ENCODE results near the gene NBPF4.
A peak's percentile ranks its signal among the peaks of the same experiment; 100 is the strongest.
"Not testable (repeated sequence)": the region's sequence is repeated elsewhere in the genome, so short reads cannot be mapped to it uniquely, and the experiment has no call there.

The NBPF4 gene

DNA sequence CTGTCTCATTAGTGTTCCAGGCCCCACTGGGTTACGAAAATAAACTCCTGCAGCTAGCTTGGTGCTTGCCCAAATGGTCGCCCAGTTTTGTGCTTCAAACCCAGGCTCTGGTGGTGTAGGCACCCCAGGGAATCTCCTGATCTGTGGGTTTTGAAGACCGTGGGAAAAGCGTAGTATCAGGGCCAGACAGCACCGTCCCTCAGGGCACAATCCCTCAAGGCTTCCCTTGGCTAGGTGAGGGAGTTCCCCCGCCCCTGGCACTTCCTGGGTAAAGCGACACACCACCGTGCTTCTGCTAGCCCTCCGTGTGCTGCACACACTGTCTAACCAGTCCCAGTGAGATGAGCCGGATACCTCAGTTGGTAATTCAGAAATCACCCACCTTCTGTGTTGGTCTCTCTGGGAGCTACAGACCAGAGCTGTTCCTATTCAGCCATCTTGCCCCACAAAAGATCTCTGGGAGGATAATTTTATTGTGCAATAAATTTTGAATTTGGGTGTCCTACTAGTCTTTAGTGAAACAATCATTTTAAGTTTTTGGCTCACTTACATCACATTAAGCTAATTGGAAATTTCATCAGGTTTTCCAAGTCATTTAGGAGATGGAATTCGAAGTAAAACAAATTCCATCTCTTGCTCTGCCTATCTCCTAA is 34.3 kb downstream of the NBPF4 start:
- no peak for DNase-seq (ENCODE audit: low read depth, low spot score)

DNA sequence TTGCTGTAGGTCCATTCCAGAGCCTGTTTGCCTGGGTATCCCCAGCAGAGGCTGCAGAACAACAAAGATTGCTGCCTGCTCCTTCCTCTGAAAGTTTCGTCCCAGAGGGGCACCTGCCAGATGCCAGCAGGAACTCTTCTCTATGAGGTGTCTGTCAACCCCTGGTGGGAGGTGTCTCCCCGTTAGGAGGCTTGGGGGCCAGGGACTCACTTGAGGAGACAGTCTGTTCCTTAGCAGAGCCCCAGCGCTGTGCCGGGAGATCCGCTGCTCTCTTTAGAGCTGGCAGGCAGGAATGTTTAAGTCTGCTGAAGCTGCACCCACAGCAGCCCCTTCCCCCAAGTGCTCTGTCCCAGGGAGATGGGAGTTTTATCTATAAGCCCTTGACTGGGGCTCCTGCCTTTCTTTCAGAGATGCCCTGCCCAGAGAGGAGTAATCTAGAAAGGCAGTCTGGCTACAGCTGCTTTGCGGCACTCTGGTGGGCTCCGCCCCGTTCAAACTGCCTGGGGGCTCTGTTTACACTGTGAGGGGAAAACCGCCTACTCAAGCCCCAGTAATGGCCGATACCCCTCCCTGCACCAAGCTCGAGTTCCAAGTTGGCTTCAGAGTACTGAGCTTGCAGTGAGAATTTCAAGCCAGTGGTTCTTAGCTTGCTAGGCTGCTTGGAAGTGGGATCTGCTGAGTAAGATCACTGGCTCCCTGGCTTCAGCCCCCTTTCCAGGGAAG is 35.0 kb downstream of the NBPF4 start:
- no peak for DNase-seq (ENCODE audit: low read depth, low spot score)

DNA sequence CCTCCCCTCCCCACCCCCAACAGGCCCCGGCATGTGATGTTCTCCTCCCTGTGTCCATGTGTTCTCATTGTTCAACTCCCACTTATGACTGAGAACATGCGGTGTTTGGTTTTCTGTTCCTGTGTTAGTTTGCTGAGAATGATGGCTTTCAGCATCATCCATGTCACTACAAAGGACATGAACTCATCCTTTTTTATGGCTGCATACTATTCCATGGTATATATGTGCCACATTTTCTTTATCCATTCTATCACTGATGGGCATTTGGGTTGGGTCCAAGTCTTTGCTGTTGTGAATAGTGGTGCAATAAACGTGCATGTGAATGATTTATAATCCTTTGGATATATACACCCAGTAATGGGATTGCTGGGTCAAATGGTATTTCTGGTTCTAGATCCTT is 40.3 kb downstream of the NBPF4 start:
- not testable (repeated sequence) for DNase-seq (ENCODE audit: low read depth, low spot score)

DNA sequence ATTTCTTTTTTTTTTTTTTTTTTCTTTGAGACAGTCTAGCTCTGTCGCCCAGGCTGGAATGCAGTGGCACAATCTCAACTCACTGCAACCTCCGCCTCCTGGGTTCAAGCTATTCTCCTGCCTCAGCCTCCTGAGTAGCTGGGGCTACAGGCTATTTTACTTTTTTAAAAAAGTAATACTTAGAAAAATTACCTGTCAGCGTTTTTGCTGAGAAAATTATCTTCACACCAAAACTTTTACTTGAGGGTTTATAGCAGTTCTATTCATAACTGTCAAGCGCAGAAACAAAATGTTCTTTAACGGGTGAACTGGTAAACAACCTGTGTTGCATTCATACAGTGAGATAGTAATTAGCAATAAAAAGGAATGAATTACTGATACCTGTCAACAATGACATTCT is 42.2 kb downstream of the NBPF4 start:
- no peak for DNase-seq (ENCODE audit: low read depth, low spot score)

DNA sequence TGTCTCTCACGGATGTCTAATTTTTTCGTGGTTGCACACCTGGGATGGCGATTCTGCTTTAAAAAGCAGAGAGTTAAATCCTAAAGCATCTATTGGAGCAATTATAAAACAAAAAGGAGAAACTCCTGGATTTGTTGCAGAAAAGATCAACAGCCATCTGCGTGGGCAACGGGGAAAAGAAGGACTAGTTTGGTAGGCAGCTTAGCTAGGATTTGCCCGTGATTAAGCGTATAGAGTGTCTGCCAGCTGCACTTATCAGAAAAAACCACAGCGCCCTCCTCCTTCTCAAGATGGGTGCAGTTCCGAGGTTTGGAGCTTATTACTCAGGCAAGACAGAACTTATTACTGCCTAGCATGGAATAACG is 43.2 kb downstream of the NBPF4 start:
- DNase-seq (ENCODE audit: low read depth, low spot score): no peak

DNA sequence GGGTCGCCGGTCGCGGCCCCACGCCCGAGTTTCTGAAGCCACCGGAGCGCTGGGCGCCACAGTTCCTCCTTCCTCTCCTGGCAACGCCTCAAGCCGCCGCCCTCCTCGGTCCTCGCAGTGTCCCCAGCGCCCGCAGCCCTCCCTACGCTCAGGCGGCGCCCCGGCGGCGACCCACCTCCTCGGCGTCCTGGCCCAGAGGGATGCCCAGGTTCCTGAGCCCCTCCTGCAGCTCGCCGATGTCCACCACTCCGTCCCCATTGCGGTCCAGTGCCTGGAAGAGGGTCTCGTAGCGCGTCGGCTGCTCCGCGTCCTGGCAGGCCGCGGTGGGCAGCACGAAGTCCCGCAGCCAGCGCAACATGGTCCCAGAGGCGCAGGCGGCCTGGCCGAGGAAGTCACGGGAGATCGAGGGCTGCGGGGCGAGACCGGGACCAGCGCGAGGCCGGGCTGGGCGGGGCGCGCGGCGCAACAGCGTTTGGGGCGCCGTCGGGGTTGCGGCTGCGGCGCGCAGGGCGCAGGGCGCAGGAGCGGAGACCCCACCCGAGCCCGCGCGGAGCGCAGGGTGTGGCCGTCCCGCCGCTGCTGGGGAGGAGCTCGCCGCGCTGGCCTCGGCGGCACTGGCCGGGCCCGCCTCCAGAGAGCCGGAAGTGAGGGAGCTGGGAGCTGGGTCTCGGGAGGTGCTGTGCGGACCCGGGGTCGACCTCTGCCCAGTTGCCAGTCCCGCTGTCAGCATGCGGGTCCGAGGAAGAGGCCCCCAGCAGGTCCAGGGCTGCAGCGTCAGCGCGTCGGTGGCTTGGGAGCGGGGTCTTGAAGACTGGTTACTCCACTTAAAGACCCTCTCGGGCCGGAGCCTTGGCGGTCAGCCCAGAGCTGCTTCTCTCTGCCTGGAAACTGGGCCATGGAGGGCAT is 43.8 kb downstream of the NBPF4 start, which contains the start of gene SLC25A24:
Gene SLC25A24, minus strand, starts transcription at position 563 of the 906 bp plus-strand sequence. Its CDS starts 205 bp downstream, at position 358.
- peak; percentile 24 for DNase-seq (ENCODE audit: low read depth, low spot score)

DNA sequence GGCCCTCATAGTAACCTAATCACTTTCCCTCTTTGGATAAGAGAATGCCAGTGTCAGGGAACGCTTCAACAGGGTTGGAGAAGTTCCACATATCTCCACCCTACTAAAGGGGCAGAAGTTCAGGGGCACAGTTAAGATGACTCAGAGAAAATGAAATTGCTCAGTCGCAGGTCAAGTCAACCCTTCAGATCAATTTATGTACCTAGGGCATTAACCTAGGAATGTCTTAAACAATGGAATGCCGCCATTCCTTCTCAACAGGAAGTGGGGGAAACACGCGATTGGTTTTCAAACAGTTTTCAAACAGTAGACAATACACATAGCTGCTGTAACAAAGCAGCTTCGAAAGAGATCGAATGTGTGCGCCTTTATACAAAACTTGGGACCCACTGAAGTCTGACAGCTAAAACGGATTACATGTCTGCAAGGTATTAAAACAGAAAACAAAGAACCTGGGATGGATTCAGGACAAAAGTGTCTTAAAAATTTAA is 44.6 kb downstream of the NBPF4 start:
- no peak for DNase-seq (ENCODE audit: low read depth, low spot score)

DNA sequence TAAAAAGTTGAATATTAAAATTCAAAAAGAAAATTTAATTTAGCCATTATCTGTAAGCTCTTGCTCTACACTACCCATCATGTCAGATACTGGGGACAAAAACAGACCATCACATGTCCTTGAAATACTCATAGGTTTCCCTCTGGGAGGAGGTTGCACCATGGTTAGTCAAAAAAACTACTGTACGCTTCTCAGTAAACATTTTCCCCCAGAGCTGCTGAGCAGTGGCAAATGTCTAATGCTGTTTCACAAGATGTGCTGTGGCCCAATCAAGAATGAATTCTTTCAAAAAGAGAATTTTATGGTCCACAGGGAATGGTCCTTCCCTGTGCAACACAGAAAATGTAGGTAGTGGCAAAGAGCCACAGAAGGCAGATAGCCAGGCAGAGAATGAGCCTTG is 49.8 kb downstream of the NBPF4 start:
- no peak for DNase-seq (ENCODE audit: low read depth, low spot score)

DNA sequence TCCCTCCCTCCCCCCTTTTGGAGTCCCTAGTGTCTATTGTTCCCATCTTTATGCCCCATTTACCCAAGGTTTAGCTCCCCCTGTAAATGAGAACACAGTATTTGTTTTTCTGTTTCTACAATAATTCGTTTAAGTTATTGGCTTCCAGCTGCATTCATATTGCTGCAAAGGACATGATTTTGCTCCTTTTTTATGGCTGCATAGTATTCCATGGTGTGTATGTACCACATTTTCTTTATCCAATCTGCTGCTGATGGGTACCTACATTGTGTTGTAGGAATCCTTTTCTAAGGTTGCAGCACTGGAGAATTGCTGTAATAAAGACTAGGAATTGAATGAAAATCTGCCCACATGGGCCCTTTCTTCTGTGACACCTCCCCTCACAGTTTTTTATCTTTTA is 50.5 kb downstream of the NBPF4 start:
- DNase-seq (ENCODE audit: low read depth, low spot score): no peak

DNA sequence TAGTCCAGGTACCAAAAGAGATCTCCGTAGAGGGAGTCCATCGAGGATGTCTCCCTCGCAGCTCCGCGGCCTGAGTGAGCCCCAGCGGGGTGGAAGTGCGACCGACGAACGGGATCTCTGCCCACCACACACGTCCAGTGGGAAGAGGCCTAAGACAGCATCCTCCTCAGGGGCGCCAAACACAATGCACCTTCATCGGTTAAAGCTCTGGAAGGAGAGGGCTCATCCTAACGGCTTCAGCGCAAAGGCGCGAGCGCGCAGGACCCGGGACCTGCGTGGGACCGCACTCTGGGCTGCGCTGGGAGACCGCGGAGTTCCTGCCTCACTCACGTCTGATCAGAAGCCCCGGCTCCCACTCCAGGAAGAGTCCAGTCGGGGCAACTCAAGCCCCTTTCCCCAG is 51.3 kb downstream of the NBPF4 start:
- no peak for DNase-seq (ENCODE audit: low read depth, low spot score)

DNA sequence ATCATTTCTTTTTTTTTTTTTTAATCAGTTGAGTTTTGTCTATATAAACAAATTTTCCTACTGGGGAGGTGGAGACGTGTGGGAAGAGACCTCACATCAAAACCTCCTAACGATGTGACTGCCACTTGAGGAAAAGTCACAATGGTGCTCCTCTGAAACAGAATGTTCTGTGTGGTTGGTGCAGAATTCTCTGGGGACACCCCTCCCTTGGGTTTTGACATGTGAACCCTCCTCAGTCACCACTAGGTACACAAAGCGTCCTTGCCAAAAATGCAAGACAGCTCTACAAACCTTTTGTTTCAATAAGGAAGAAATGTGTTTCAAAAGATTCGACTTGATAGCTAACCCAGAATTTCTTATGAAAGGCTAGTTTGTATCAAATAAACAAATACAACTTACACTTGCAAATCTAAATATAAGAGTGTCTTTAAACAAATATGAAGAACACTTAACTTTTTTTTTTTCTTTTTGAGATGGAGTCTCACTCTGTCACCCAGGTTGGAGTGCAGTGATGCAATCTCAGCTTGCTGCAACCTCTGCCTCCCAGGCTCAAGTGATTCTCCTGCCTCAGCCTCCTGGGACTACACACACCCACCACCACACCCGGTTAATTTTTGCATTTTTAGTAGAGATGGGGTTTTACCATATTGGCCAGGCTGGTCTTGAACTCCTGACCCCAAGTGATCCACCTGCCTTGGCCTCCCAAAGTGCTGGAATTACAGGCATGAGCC is 53.0 kb downstream of the NBPF4 start:
- DNase-seq (ENCODE audit: low read depth, low spot score): no peak

DNA sequence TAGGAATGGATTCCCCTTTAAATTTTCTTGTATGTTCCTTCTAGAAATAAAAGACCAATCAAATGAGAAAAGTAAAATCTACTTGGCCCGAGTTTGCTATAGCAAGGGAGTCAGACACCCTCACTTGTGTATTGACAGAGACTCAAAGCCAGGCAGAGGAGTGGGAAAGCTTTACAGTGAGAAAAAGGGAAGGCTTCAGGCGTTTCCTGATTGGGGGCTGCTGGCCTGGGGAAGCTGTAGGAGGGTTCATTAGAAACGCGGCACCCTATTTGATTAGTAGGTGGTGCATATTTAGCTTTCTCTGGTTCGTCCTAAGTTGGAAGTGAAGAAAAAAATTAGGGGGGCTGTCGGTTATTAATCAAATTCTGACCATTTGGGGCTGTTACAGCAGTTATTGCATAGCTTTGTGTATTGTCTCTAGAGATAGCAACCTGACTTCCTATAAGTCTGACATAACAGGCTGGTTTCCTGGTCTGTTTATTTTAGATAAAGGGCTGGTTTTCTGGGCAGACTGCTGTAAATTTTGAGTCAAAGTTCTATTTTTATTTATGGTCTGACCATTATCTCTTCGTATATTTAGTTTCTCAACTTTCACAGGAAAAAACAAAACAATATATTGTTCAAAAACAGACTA is 53.8 kb downstream of the NBPF4 start:
- no peak for DNase-seq (ENCODE audit: low read depth, low spot score)

DNA sequence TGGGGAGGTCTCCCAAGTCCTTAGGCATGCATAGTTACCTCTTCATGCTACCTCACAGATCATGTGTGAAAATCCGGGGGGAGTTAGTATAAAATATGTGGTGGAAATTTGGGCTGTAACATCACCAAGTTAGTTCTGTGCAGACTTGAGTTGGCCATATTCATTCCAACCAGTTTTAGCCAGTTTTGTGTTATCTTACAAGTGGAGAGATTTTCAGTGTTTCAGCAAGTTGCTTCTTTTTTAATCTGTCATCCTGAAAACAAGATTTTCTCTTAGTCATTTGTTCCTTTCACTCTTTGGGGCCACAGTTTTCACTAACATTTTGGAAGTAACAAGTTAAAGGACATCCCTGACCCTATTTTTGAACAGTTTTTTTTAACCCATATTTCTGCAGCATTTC is 55.1 kb downstream of the NBPF4 start:
- no peak for DNase-seq (ENCODE audit: low read depth, low spot score)

DNA sequence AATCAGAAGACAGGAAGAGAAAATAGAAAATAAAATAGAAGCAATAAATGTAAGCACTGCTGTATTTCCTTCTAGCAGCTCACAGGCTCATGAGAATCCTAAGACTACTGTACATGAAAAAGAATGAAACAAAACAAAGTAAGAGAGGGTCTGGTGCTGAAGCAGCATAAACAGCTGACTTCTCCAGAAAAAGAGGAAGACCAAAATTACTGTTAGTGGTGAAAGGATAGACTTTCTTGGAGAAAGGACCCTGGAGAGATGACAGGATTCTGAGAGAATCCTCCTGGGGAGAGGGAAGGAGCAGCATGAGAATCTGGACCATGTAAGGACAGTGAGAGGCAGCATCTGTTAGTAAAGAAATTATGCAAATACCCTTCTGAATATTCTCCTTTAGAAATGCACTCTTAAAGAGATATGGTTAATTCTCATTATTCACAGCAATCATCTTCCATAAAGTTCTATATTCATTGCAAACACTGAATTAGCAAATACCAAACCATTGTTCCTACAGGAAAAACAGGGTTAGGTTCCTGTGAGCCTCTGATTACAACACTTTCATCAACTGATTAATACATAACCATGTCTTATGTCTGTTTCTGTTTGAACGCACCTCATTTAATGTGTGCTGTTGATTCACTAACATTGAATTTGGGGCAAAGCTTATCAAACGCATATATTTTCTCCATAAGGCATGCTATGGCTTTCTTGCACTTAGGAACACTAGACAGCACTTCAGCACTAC is 60.7 kb downstream of the NBPF4 start:
- DNase-seq (ENCODE audit: low read depth, low spot score): no peak

DNA sequence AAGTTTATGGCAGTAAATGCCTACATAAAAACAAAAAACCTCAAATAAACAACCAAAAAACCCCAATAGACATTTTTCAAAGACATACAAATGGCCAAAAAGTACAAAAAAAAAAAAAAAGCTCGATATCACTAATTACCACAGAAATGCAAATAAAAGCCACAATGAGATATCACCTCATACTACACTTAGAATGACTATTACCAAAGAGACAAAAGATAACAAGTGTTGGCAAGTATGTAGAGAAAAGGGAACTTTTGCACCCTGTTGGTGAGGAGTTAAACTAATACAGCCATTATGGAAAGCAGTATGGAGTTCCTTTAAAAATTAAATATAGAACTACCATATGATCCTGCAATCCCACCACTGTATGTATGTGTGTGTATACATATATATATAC is 64.9 kb downstream of the NBPF4 start:
- DNase-seq (ENCODE audit: low read depth, low spot score): no peak
